CD14-positive monocyte (primary cell): Measurements from ENCODE around the gene SELENOF. TPM values are rescaled to one million over a fixed set of nuclear protein-coding genes. Genes with fewer than 3 reads are reported as not detected.

ENCODE experiments used
- DNase-seq, 3 donors: peaks; one replicate each; pipeline ENCODE4 v3.0.0-alpha.2; 2011 to 2022
- H2AFZ ChIP-seq: 2 replicates; pipeline ENCODE4 v1.6.0; 2012; ENCODE audit warnings: mild to moderate bottlenecking, low read depth, low read length, inconsistent platforms; ENCODE audit not compliant: insufficient read depth, poor library complexity, severe bottlenecking
- H3K27ac ChIP-seq, 2 donors: 1 replicate in 1 of 2; 2 replicates in 1 of 2; pipeline ENCODE4 v1.5.1; 2012 to 2013; ENCODE audit warnings: low read length in 2 of 2, control low read depth in 1 of 2, inconsistent platforms in 1 of 2, low read depth in 1 of 2, mild to moderate bottlenecking in 1 of 2
- H3K27me3 ChIP-seq, 2 donors: one replicate each; pipeline versions ENCODE4 v1.6.0 to v1.6.1; 2011 to 2013; ENCODE audit warnings: low read length in 2 of 2; ENCODE audit not compliant: control insufficient read depth in 2 of 2, insufficient read depth in 2 of 2
- H3K36me3 ChIP-seq, 2 donors: replicated peaks in 1 of 2; 1 replicate in 1 of 2; 2 replicates in 1 of 2; pipeline versions ENCODE4 v1.5.1 to v1.6.1; 2012 to 2013; ENCODE audit warnings: low read length in 2 of 2, control low read depth in 1 of 2, inconsistent platforms in 1 of 2, mild to moderate bottlenecking in 1 of 2; ENCODE audit not compliant: insufficient read depth in 2 of 2, control insufficient read depth in 1 of 2
- H3K4me1 ChIP-seq, 2 donors: 1 replicate in 1 of 2; 2 replicates in 1 of 2; pipeline versions ENCODE4 v1.5.1 to v1.6.1; 2012 to 2013; ENCODE audit warnings: low read length in 2 of 2, control low read depth in 1 of 2, inconsistent platforms in 1 of 2, mild to moderate bottlenecking in 1 of 2, moderate library complexity in 1 of 2; ENCODE audit not compliant: insufficient read depth in 2 of 2, control insufficient read depth in 1 of 2
- H3K4me2 ChIP-seq: replicated peaks from 2 replicates; pipeline ENCODE3; 2012; ENCODE audit warnings: low read length, moderate library complexity, mild to moderate bottlenecking; ENCODE audit not compliant: poor library complexity, severe bottlenecking; ENCODE audit errors: extremely low read depth
- H3K4me3 ChIP-seq, 3 experiments: fragments of 200-600 bp in 1 of 3; sonication (generic) in 1 of 3; replicated peaks in 1 of 3; 1 replicate in 2 of 3; 2 replicates in 1 of 3; pipeline ENCODE4 v1.5.1; 2011 to 2013; ENCODE audit warnings: low read length in 3 of 3, mild to moderate bottlenecking in 3 of 3, control low read depth in 2 of 3, low read depth in 2 of 3, inconsistent platforms in 1 of 3, moderate library complexity in 1 of 3
- H3K79me2 ChIP-seq: 2 replicates; pipeline ENCODE4 v1.6.0; 2012; ENCODE audit warnings: mild to moderate bottlenecking, control low read depth, inconsistent platforms, low read length, moderate library complexity; ENCODE audit not compliant: insufficient read depth
- H3K9ac ChIP-seq: 2 replicates; pipeline ENCODE4 v1.6.0; 2017; ENCODE audit warnings: low read length, mild to moderate bottlenecking; ENCODE audit not compliant: insufficient read depth, poor library complexity, severe bottlenecking
- H3K9me3 ChIP-seq, 2 donors: replicated peaks in 1 of 2; 1 replicate in 1 of 2; 2 replicates in 1 of 2; pipeline versions ENCODE4 v1.5.1 to v1.6.1; 2012 to 2013; ENCODE audit warnings: low read length in 2 of 2, control low read depth in 1 of 2; ENCODE audit not compliant: control insufficient read depth in 1 of 2, insufficient read depth in 1 of 2
- H4K20me1 ChIP-seq: 2 replicates; pipeline ENCODE4 v1.6.0; 2012; ENCODE audit warnings: mild to moderate bottlenecking, low read length, control low read depth, moderate library complexity; ENCODE audit not compliant: insufficient read depth
- H3K27ac Mint-ChIP-seq, 7 donors: one replicate each; pipeline ENCODE4 v1.8.0; 2020; ENCODE audit warnings: mild to moderate bottlenecking in 7 of 7, mixed read lengths in 7 of 7, moderate library complexity in 6 of 7, inconsistent platforms in 2 of 7
- H3K27me3 Mint-ChIP-seq, 3 donors: one replicate each; pipeline ENCODE4 v1.8.0; 2021 to 2022; ENCODE audit warnings: low read depth in 3 of 3, mild to moderate bottlenecking in 3 of 3, mixed read lengths in 3 of 3, moderate library complexity in 3 of 3, inconsistent platforms in 1 of 3
- H3K36me3 Mint-ChIP-seq, 2 donors: one replicate each; pipeline ENCODE4 v1.8.0; 2020; ENCODE audit warnings: mixed read lengths in 2 of 2, inconsistent platforms in 1 of 2, mild to moderate bottlenecking in 1 of 2
- H3K4me1 Mint-ChIP-seq: one replicate; pipeline ENCODE4 v1.8.0; 2020; ENCODE audit warnings: mild to moderate bottlenecking, mixed read lengths
- H3K4me3 Mint-ChIP-seq, 2 donors: one replicate each; pipeline ENCODE4 v1.8.0; 2020; ENCODE audit warnings: mild to moderate bottlenecking in 2 of 2, mixed read lengths in 2 of 2, moderate library complexity in 1 of 2
- H3K9me3 Mint-ChIP-seq, 7 donors: one replicate each; pipeline ENCODE4 v1.8.0; 2020 to 2022; ENCODE audit warnings: mixed read lengths in 7 of 7, mild to moderate bottlenecking in 6 of 7, moderate library complexity in 6 of 7, inconsistent platforms in 2 of 7
- WGBS: methylation state at CpG from one replicate; pipeline ENCODE4 v1.1.5; 2013; ENCODE audit warnings: missing lambda C conversion rate; ENCODE audit not compliant: insufficient coverage; 5-methylcytosine and 5-hydroxymethylcytosine counted together
- intact Hi-C, 2 donors: fragments of 100-400 bp; cut with micrococcal nuclease; formaldehyde crosslinking; loops; one replicate each; pipeline versions ENCODE4 v1.15.0 to v1.15.1; 2023
- polyA plus RNA-seq, 3 donors: library from polyadenylated mRNA; depleted of rRNA in 1 of 3; unstranded in 2 of 3; stranded (reverse) in 1 of 3; fragments of 300-500 nt in 2 of 3; fragments of >200 nt in 1 of 3; fragmentation: Illumina TruSeq in 2 of 3; gene quantifications; 1 replicate in 2 of 3; 2 replicates in 1 of 3; pipeline ENCODE4 v1.2.3, GENCODE V29; 2012 to 2021
- TF ChIP-seq, protein P1 (sequence below): fragments of 200-600 bp; IDR thresholded peaks from one replicate; pipeline ENCODE4 v1.8.0; 2022; ENCODE audit warnings: antibody characterized with exemption, mild to moderate bottlenecking

Gene SELENOF
- polyA plus RNA-seq, 3 donors: 111 to 357 (median 339) TPM

DNA sequence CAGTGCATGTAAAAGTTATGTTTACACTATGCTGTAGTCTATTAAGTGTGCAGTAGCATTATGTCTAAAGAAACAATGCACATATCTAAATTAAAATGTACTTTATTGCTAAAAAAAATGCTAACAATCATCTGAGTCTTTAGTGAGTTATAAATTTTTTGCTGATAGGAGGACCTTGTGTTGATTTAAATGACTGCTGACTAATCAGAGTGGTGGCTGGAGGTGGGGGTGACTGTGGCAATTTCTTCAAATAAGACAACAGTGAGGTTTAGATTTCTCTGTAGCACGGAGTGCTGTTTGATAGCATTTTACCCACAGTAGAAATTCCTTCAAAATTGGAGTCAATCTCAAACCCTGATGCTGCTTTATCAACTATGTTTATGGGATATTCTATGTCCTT, 37.5 kb upstream of the SELENOF start:
- no peaks in the 10 kb centered on the region for H3K4me1 Mint-ChIP-seq

DNA sequence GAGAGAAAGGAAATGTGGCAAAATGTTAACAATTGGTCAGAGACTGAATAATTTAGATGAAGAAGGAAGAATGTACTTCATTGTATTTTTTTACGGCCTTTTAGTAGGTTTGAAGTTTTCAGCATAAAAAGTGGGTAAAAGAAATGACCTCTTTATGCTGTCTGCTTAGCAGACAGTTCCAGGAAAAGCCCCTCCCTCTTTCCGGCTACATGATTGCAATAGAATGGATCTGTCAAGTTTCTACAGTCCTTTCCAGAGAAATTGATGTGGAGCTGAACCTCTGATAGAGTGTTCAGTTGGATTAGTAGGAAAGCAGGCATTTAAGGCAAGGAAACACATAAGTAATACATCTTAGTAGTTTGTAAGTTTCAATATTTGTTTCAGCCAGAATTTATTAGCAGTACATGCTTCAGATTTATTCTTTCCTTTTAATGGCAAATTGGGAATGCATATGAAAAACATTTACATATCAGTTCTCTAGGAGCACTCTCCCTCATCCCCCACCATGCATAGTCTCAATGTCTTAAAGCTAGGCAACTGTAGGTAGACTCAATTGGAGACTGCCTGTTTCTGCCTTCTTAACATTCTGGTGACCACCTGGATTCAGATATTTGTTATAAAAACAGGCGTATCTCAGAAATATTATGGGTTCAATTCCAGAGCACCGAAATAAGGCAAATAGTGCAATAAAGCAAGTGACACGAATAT, 36.9 kb upstream of the SELENOF start:
- no peak overlapping the region for H3K9ac ChIP-seq
- H3K79me2 ChIP-seq: no peaks in the 10 kb centered on the region
- TF ChIP-seq, protein P1, sequence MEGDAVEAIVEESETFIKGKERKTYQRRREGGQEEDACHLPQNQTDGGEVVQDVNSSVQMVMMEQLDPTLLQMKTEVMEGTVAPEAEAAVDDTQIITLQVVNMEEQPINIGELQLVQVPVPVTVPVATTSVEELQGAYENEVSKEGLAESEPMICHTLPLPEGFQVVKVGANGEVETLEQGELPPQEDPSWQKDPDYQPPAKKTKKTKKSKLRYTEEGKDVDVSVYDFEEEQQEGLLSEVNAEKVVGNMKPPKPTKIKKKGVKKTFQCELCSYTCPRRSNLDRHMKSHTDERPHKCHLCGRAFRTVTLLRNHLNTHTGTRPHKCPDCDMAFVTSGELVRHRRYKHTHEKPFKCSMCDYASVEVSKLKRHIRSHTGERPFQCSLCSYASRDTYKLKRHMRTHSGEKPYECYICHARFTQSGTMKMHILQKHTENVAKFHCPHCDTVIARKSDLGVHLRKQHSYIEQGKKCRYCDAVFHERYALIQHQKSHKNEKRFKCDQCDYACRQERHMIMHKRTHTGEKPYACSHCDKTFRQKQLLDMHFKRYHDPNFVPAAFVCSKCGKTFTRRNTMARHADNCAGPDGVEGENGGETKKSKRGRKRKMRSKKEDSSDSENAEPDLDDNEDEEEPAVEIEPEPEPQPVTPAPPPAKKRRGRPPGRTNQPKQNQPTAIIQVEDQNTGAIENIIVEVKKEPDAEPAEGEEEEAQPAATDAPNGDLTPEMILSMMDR: no peak
- H3K4me3 ChIP-seq: no peak overlapping the region
- no peaks in the 10 kb centered on the region for H3K9me3 Mint-ChIP-seq
- no peak overlapping the region for H3K4me3 Mint-ChIP-seq
- H3K27me3 ChIP-seq: no peaks in the 10 kb centered on the region
- H3K27me3 Mint-ChIP-seq: peaks cover 0 to 2% (median 0%) of the 10 kb centered on the region in 3 donors
- intact Hi-C loops: no loop called here
- DNase-seq: no peak
- H3K9me3 ChIP-seq: no peaks in the 10 kb centered on the region
- H3K36me3 ChIP-seq: no peaks in the 10 kb centered on the region
- no peak overlapping the region for H2AFZ ChIP-seq
- 100% methylated on average over 1 of the region's 5 CpGs for WGBS
- H3K4me1 Mint-ChIP-seq: no peaks in the 10 kb centered on the region
- H3K36me3 Mint-ChIP-seq: no peaks in the 10 kb centered on the region
- H3K27ac Mint-ChIP-seq: no peak overlapping the region
- no peaks in the 10 kb centered on the region for H3K4me1 ChIP-seq
- H3K4me2 ChIP-seq: no peak overlapping the region
- H3K27ac ChIP-seq: no peak overlapping the region
- no peaks in the 10 kb centered on the region for H4K20me1 ChIP-seq

More for the DNA sequence above, 37.5 kb upstream of the SELENOF start:
- Histone ChIP-seq H3K4me2 (no peak overlapping the region), H3K79me2 (no peaks in the 10 kb centered on the region), H3K4me3 (no peak overlapping the region), H3K27ac (no peak overlapping the region), H3K27me3 (no peaks in the 10 kb centered on the region), H2AFZ (no peak overlapping the region), H3K36me3 (no peaks in the 10 kb centered on the region), H3K9me3 (no peaks in the 10 kb centered on the region), H3K9ac (no peak overlapping the region), H4K20me1 (no peaks in the 10 kb centered on the region), H3K4me1 (no peaks in the 10 kb centered on the region)
- no peak for DNase-seq
- no peak overlapping the region for H3K4me3 Mint-ChIP-seq
- H3K9me3 Mint-ChIP-seq: no peaks in the 10 kb centered on the region
- H3K27me3 Mint-ChIP-seq: peaks cover 0 to 2% (median 0%) of the 10 kb centered on the region in 3 donors
- TF ChIP-seq, protein P1: no peak
- WGBS: no CpG with 5 or more reads among the region's 1 CpG
- no peak overlapping the region for H3K27ac Mint-ChIP-seq
- intact Hi-C loops: no loop called here
- H3K36me3 Mint-ChIP-seq: no peaks in the 10 kb centered on the region
